Testis (tissue), 2 donors: ENCODE measurements around the gene ASB13.

Source experiments
- POLR2A ChIP-seq: fragments of 450-650 bp; IDR thresholded peaks from one replicate; pipeline ENCODE4 v1.6.1; 2017; ENCODE audit warnings: antibody characterized with exemption, mild to moderate bottlenecking, moderate library complexity
- TF ChIP-seq, protein P1 (sequence below), 3 experiments: fragments of 450-650 bp in 2 of 3; fragments of 200-600 bp in 1 of 3; sonication (generic) in 1 of 3; IDR thresholded peaks; one replicate each; pipeline ENCODE4 v1.5.1; 2016 to 2019; ENCODE audit warnings: antibody characterized with exemption in 3 of 3, mild to moderate bottlenecking in 2 of 3, moderate library complexity in 1 of 3

- TF ChIP-seq, protein P1, sequence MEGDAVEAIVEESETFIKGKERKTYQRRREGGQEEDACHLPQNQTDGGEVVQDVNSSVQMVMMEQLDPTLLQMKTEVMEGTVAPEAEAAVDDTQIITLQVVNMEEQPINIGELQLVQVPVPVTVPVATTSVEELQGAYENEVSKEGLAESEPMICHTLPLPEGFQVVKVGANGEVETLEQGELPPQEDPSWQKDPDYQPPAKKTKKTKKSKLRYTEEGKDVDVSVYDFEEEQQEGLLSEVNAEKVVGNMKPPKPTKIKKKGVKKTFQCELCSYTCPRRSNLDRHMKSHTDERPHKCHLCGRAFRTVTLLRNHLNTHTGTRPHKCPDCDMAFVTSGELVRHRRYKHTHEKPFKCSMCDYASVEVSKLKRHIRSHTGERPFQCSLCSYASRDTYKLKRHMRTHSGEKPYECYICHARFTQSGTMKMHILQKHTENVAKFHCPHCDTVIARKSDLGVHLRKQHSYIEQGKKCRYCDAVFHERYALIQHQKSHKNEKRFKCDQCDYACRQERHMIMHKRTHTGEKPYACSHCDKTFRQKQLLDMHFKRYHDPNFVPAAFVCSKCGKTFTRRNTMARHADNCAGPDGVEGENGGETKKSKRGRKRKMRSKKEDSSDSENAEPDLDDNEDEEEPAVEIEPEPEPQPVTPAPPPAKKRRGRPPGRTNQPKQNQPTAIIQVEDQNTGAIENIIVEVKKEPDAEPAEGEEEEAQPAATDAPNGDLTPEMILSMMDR (IDR thresholded peaks at IDR 0.05), result no peak
- TF ChIP-seq POLR2A, result no peak
These were observed 58.8 kb downstream of the ASB13 start for GRCh38 chr10:5607594-5607993.
